Omental fat pad (tissue), 4 donors: ENCODE data around the gene TMC5. TPM values are rescaled to one million over a fixed set of nuclear protein-coding genes. Genes with fewer than 3 reads are reported as not detected.
"Not testable (repeated sequence)": the region's sequence is repeated elsewhere in the genome, so short reads cannot be mapped to it uniquely, and the experiment has no call there.

Experiments
- ATAC-seq: fragments of 150-250 bp; one replicate; pipeline ENCODE4 v1.9.1; 2016; ENCODE audit warnings: mild to moderate bottlenecking, moderate library complexity; ENCODE audit not compliant: low FRiP score
- DNase-seq: peaks from one replicate; pipeline ENCODE4 v3.0.0-alpha.2; 2019; ENCODE audit warnings: low spot score
- total RNA-seq, 4 donors: library from RNA; depleted of rRNA; stranded (reverse); fragments of >200 nt; gene quantifications; one replicate each; pipeline ENCODE4 v1.1.0, GENCODE V29; 2016
- TF ChIP-seq, protein P1 (sequence below), 3 donors: fragments of 450-650 bp; IDR thresholded peaks; one replicate each; pipeline ENCODE4 v1.5.1; 2016 to 2017; ENCODE audit warnings: antibody characterized with exemption in 3 of 3, mild to moderate bottlenecking in 3 of 3, moderate library complexity in 2 of 3

The TMC5 gene
- total RNA-seq, 4 donors from 2014 or later = 0.47 to 7.1 (median 1.1) TPM

GRCh38 chr16:19380328-19380727 lies 37.4 kb upstream of the TMC5 start:
- no peak for ATAC-seq
- TF ChIP-seq, protein P1, sequence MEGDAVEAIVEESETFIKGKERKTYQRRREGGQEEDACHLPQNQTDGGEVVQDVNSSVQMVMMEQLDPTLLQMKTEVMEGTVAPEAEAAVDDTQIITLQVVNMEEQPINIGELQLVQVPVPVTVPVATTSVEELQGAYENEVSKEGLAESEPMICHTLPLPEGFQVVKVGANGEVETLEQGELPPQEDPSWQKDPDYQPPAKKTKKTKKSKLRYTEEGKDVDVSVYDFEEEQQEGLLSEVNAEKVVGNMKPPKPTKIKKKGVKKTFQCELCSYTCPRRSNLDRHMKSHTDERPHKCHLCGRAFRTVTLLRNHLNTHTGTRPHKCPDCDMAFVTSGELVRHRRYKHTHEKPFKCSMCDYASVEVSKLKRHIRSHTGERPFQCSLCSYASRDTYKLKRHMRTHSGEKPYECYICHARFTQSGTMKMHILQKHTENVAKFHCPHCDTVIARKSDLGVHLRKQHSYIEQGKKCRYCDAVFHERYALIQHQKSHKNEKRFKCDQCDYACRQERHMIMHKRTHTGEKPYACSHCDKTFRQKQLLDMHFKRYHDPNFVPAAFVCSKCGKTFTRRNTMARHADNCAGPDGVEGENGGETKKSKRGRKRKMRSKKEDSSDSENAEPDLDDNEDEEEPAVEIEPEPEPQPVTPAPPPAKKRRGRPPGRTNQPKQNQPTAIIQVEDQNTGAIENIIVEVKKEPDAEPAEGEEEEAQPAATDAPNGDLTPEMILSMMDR (IDR thresholded peaks at IDR 0.05) = no peak
- no peak for DNase-seq

DNA sequence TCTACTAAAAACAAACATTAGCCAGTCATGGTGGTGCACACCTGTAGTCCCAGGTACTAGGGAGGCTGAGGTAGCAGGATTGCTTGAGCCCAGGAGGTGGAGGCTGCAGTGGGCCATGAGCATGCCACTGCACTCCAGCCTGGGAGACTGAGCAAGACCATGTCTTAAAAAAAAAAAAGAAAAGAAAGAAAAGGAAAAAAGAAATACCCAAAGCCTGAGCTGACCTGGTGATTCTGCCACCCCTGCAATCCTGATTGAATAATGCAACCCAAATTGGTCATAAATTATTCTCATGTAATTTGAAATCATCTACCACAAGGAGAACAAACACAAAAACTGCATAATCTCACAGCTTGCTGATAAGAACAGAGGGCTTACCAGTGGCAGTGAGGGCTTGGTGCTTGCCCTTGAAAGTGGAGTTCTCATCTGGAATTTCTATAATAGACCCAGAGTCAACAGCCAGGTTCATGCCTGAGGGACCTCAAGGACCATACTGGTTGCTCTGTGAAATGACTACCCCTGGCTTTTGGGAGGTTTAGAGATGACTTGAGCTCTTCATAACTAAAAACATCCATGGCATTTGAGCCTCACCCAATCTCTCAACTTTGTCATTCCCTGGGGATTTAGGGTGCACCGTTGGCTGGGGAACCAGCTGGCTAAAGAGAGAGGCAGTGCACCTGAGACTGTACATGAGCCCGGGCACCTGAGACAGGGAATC lies 35.4 kb upstream of the TMC5 start:
- ATAC-seq = no peak

GRCh38 chr16:19382887-19383816 lies 34.5 kb upstream of the TMC5 start:
- no peak for DNase-seq
- ATAC-seq = no peak
- TF ChIP-seq, protein P1 (IDR thresholded peaks at IDR 0.05) = no peak

More for the DNA sequence above, 35.4 kb upstream of the TMC5 start:
- no peak for DNase-seq
- TF ChIP-seq, protein P1 (IDR thresholded peaks at IDR 0.05) = no peak

DNA sequence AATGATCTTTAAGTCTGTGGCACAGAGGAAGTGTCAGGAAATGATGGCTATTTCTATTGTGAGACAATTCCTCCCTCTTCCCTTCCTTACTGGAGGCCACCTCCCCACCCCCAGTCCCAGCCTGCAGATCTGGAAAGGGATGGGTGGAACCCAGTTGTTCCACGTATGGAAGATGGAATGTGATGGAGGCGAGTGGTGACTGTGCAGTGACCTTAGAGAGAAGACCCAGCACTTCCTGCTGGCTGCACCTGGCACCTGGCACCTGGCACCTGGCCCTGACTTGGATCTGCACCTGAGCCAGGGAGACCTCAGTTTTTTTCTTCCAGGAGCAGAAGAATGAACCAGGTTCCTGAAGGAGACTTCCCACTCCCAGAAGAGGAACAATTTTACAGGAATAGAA lies 33.0 kb upstream of the TMC5 start:
- ATAC-seq (no peak), DNase-seq (no peak)
- TF ChIP-seq, protein P1 (IDR thresholded peaks at IDR 0.05) = no peak

- ATAC-seq (no peak), DNase-seq (no peak)
- TF ChIP-seq, protein P1 (IDR thresholded peaks at IDR 0.05) = no peak
Observed at GRCh38 chr16:19386525-19386924, 31.2 kb upstream of the TMC5 start.

DNA sequence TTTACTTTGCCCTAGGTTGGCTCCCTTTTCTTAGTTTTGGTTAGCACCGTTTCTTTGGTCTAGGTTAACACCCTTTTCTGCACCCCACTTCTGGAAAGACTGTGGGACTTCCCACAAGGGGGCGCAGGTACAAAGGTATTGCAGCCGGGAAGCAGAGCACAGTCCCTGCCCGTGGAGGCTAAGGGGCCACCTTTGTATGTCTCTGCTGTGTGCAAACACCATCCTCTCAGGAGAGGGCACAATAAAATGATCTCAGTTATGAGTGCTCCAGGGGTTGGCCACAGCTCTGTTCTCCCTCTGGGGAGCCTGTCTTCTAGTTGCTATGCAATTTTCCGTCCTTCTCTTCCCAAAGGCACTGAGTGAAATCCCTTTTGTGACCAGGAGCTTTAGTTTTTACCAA lies 28.4 kb upstream of the TMC5 start:
- ATAC-seq (peak; percentile 68), DNase-seq (peak; percentile 55)
- TF ChIP-seq, protein P1 (IDR thresholded peaks at IDR 0.05) = no peak

DNA sequence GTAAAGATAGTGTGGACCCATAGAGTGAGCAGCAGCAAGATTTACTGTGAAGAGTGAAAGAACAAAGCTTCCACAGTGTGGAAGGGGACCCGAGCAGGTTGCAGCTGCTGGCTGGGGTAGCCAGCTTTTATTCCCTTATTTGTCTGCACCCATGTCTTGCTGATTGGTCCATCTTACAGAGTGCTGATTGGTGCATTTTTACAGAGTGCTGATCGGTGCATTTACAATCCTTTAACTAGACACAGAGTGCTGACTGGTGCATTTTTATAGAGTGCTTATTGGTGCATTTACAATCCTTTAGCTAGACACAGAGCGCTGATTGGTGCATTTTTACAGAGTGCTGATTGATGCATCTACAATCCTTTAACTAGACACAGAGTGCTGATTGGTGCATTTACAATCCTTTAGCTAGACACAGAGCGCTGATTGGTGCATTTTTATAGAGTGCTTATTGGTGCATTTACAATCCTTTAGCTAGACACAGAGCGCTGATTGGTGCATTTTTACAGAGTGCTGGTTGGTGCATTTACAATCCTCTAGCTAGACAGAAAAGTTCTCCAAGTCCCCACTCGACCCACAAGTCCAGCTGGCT lies 26.4 kb upstream of the TMC5 start:
- not testable (repeated sequence) for ATAC-seq, DNase-seq
